H7 (cell line): ENCODE data around the gene POLD2. TPM values are rescaled to one million over a fixed set of nuclear protein-coding genes. Genes with fewer than 3 reads are reported as not detected.

Experiments used
- DNase-seq: peaks from one replicate; pipeline ENCODE4 v3.0.0; 2012
- H3K27me3 ChIP-seq: 2 replicates; pipeline ENCODE4 v1.6.0; 2011; ENCODE audit warnings: mild to moderate bottlenecking, low read length; ENCODE audit not compliant: control insufficient read depth, insufficient read depth
- H3K36me3 ChIP-seq: replicated peaks from 2 replicates; pipeline ENCODE4 v1.5.1; 2011; ENCODE audit warnings: low read length; ENCODE audit not compliant: control insufficient read depth, insufficient read depth
- H3K4me3 ChIP-seq: 2 replicates; pipeline ENCODE4 v1.5.1; 2011; ENCODE audit warnings: low read depth, mild to moderate bottlenecking, control low read depth, low read length, moderate library complexity; ENCODE audit not compliant: insufficient read depth
- total RNA-seq: library from RNA; depleted of rRNA; stranded (reverse); fragments of >200 nt; shearing (Covaris generic); gene quantifications from 2 replicates; pipeline ENCODE4 v1.2.3, GENCODE V29; 2014

Gene POLD2
- total RNA-seq, 1 experiment from 2014 or later = 134 TPM

DNA sequence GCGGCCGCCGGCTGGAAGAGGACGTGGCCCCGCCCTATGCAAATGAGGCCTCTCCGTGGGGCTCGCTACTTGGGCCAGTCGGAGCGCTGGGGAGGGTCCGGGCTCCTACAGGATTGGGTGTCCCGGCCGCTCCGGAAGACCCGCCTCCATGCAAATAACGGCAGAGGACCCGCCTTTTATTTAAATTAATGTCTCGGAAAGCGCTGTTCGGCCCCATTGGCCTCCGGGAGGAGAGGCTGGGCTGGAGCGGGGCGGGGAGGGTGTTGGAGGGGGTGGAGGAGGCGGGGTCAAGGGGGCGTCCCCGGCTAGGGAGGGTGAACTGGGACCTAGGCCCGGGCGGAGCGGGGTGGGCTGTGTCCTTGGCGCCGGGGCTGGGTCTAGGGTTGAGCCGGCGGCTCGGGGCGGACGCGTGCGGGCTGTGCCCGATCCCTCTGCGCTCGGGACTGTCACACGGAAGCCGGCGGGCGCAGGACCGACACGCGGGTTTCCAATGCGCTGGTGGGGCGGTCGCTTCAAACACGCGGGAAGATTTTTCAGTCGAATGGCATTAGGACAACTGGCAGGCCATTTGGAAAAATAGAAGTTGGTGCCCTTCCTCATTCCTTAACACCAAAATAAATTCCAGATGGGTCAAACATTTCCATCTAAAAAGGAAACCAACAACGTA, 40.7 kb downstream of the POLD2 start:
- H3K27me3 ChIP-seq = peaks cover 2% of the 10 kb centered on the region; the same call in 1 of the 2 replicates
- peak overlapping the region; percentile 74 for H3K4me3 ChIP-seq
- H3K36me3 ChIP-seq = peaks cover 2% of the 10 kb centered on the region
- peak; percentile 100 for DNase-seq

DNA sequence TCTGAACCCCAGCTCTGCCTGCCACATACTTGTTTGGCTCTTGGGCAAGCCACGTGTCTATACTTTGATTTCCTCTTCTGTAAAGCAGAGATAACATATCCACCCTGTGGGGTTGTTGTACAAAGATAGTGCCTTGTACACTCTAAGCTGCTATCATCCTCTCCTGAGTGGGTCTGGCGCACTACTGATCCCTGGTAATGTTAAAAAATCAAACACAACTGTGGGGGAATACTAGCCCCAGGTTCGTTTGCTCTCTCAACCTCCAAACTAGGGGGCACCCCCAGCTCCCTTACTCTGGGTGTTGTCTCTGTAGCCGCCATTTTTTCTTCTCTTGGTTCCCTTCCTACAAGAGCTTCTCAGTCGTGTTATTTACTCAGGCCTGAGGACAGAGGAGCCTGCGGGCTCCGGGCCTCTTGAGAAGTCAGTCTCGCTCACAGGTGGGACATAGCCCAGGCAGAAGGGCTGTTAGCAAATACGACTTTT, 42.0 kb downstream of the POLD2 start:
- no peak for DNase-seq
- peaks cover 2% of the 10 kb centered on the region for H3K36me3 ChIP-seq

DNA sequence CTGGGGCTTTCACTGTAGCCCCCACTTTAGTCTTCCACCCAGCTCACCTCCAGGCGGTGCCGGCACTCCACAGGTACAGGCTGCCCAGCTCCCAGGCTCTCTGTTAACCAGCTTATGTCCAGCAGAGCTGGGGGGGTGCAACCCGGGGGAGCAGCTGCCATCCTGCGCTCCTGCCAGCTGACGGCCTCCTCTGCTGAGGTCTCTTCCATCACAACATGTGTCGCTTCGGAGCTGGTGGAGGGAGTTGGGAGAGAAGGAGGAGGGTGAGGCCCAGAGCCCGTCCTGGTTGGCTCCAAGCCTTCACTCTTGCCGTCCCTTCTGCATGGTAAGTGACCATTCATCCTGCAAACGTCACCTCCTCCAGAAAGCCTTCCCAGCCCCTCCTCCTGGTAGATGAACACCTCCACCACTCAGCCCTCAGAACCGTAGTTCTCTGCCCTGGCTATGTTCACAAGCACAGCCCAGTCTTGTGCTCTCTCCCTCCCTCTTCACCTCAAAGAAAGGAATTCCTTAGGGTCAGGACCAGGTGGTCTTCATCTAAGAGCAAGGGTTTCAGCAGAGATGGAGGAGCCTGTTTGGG, 42.6 kb downstream of the POLD2 start:
- no peak for DNase-seq
- Histone ChIP-seq H3K4me3 (no peak overlapping the region), H3K27me3 (peaks cover 2% of the 10 kb centered on the region; the same call in 1 of the 2 replicates), H3K36me3 (peaks cover 5% of the 10 kb centered on the region)

More for the DNA sequence above, 42.0 kb downstream of the POLD2 start:
- Histone ChIP-seq H3K4me3 (no peak overlapping the region), H3K27me3 (peaks cover 2% of the 10 kb centered on the region; the same call in 1 of the 2 replicates)

DNA sequence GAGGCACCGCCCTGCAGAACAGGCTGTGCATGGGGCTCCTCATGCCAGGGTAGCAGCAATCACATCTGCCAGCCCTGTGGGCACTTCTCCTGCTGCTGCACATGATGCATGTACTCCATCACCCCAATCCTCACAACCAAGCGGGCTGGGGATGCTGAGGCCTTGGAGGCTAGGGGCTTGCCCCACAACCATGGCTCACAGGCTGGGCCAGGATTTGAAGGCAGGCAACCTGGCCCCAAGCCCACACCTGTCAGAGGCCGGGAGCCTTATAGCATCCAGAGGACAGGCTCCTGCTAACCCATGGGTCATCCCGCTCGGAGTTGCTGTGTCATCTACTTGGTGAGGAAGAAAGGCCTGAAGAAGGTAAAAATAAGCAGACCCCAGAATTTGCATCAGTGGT, 43.2 kb downstream of the POLD2 start:
- Histone ChIP-seq H3K4me3 (no peak overlapping the region), H3K27me3 (peaks cover 2% of the 10 kb centered on the region; the same call in 1 of the 2 replicates), H3K36me3 (peaks cover 7% of the 10 kb centered on the region)
- DNase-seq = no peak

DNA sequence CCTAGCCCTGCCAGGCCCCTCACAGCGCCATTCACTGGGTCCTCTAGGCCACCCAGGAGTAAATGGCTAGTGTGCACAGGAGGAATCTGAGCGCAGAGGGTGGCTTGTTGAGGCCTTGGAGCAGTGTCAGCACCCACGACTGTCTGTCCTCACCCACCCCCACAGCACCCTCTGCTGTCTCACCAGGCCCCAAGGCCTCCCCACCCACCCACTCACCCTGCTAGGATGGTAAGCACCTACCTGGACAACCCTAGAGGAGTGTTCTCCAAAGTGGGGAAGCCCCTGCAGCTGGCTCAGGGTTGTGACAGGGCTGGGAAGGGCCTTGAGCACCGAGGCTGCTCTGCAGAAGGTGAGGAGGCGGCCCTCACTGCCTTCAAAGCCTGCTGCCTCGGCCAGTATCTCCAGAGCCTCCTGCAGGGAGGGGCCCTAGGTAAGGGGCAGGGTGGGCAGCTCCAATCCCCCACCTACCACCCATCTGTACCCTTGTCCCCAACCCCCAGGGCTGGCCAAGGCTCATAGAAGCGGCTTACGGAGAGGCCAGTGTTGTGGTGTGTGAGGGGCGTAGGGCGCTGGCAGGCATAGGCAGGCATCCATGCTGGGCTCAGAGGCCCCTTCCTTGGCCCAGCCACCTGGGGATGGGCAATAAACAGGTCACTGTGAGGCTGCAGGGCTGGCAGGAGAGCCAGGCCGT, 43.9 kb downstream of the POLD2 start:
- no peak for DNase-seq
- Histone ChIP-seq H3K36me3 (peaks cover 7% of the 10 kb centered on the region), H3K27me3 (peaks cover 2% of the 10 kb centered on the region; the same call in 1 of the 2 replicates), H3K4me3 (no peak overlapping the region)

DNA sequence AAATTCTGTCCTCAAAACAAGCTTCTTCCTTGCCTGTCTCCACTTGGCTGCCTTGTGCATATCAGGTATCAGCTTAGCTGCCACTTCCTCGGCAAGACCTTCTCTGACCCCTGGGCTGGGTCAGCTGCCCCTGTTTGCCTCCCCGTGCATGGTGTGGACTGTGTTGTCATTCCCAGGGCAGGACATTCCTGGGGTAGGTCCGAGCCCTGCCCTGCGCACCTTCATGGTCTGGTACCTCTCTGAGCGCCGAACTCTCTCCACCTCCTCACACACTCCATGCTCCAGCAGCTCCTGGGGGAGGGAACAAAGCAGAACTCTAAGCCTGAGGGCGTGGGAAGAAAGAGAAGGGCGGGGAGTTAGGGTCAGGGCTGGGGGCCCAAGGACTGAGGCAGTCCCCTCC, 44.8 kb downstream of the POLD2 start:
- Histone ChIP-seq H3K36me3 (peaks cover 7% of the 10 kb centered on the region), H3K4me3 (no peak overlapping the region), H3K27me3 (no peaks in the 10 kb centered on the region)
- no peak for DNase-seq

DNA sequence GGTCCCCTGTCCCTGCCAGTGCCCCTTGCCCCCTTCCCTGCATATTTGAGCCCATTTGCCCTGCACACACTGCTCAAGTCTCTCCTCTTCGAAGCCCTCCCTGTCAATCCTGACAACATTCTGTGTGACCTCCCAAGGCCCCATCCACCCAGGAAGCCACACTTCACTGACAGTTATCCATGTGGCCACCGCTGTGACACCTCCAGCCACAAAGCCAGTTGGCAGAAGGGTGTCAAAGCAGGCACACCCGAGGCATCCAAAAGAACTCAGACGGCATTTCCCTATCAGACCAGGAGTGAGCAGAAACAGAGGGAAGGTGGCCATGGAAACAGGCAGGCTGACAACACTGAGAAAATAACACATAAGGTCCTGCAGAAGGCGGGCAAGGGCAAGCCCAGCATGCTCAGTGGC, 45.7 kb downstream of the POLD2 start:
- Histone ChIP-seq H3K36me3 (peaks cover 8% of the 10 kb centered on the region), H3K4me3 (no peak overlapping the region), H3K27me3 (no peaks in the 10 kb centered on the region)
- DNase-seq = no peak

DNA sequence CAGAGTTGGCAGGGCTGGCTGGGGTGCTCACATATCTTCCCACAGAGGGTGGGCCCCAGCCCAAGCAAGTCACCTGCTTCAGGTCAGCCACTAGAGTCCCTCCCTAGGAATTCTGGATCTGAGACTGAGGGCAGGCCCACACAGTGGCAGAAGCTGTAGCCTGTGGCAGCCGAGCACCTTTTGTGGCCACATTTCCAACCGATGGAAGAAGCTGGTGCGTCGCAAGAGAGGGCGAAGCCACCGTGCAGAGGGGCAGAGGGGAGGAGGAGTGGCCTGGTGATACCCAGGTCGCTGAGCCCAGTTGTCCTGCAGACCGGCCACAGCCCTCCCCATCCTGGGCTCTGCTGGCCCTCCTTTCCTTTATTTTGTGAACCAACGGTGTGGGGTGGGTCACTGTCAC, 46.3 kb downstream of the POLD2 start:
- DNase-seq = no peak
- no peaks in the 10 kb centered on the region for H3K27me3 ChIP-seq
- H3K4me3 ChIP-seq = no peak overlapping the region
- H3K36me3 ChIP-seq = peaks cover 8% of the 10 kb centered on the region

DNA sequence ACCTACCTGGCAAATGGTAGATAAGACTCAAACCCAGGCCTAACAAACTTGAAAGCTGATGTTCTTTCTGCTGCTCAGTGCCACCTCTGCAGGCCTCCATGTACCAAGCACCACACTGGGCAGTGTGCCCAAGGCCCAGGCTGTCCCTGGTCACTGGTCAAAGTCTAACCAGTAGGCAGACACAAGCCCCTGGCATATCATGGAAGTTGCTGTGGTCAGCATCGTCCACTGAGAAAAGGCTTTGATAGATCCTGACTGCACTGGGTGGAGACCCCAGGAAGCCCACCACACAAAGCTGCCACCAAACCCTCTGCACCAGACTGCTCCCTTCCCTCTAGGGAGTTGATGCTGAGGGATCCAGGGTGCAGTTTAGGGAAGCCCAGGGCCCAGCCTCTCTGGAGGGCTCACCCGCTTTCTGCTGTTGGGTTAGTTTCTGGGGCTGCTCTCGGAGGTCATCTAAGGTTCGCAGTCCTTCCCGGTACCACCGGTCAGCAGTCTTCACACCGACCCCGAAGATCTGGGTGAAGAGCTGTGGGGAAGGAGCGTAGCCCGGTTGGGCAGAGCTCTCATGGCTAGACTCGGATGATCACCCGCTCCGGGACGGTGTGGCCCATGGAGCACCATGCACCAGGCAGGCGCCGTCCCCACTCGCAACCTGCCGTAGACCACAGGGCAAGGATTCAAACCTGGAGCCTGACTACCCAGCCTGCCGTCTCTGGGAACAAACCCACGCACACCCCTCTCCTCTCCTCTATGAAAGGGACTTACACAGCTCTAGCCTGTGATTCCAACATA, 47.0 kb downstream of the POLD2 start:
- Histone ChIP-seq H3K4me3 (no peak overlapping the region), H3K36me3 (peaks cover 8% of the 10 kb centered on the region), H3K27me3 (no peaks in the 10 kb centered on the region)
- no peak for DNase-seq

DNA sequence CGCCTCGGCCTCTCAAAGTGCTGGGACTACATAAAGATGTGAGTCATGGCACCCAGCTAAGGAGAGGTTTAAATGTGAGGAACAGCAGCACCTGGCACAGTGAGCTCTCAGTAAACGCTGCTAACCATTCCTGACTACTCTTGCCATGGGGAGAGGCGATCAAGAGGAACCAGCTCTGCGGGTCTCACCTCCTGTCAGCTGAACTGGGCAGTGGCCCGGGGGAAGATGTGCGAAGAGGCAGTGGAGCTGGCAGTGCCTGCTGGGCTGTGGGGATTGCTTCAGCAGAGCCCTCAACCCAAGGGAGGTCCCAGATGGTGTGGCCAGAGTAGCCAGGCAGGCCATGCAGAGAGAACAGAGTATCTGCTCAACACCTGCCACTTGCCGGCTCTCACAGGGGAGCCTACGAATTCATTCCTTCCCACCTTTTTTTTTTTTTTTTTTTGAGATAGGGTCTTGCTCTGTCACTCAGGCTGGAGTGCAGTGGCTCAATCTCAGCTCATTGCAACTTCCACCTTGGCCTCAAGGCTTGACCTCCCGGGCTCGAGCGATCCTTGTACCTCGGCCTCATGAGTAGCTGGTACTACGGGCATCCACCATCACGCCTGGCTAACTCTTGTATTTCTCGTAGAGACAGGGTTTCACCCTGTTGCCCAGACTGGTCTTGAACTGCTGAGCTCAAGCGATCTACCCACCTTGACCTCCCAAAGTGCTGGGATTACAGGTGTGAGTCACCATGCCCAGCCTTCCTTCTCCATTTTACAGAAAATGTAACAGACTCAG, 47.9 kb downstream of the POLD2 start:
- DNase-seq = peak; percentile 19
- no peak overlapping the region for H3K4me3 ChIP-seq
- no peaks in the 10 kb centered on the region for H3K27me3 ChIP-seq
- peaks cover 8% of the 10 kb centered on the region for H3K36me3 ChIP-seq

DNA sequence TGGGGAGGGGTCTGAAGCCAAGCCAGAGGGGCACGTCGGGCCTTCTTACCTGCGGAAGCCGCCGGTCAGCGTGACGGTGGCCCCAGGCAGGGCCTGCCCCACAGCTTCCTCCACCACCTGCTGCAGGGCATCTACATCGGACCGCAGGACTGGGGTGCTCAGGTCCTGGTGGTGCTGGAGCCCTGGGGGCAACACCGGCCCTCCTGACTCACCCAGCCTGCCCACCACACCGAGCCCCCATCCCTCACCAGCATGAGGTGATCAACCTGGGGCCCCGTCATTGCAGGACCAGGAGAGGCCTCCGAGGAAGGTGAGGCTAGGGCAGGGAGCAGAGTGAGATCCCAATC, 49.0 kb downstream of the POLD2 start:
- H3K36me3 ChIP-seq = peaks cover 6% of the 10 kb centered on the region
- H3K4me3 ChIP-seq = no peak overlapping the region
- no peaks in the 10 kb centered on the region for H3K27me3 ChIP-seq
- DNase-seq = no peak

DNA sequence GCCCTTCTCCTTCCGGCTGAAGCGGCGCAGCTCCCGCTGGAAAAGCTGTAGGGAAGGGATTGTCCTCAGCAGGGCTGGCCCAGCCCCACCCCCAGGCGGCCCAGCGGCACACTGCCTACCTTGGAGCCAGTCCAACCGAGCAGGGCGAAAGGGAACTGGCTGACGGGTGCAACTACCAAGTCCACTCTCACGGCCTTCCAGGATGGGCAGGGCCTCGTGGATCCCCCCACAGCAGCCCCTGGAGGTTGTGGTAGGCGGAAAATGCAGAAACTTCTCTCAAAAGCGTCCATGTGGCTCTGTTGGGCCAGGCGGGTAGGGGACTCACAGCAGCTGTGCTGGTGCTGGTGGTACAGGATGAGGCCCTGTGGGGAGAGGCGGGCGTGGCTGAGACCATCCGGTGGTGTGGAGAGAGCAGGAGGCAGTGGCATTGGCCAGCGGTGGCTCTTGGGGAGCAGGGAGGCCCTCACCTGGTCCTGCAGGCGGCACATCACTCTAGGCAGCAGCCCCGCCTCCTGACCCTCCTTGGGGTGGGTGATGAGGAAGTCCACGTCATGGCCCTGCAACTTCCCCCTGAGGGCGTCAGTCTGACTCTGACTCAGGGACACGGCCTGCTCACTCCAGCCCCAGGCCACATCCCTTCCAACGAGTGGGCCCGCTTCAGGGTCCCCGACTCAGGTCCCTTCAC, 49.5 kb downstream of the POLD2 start:
- DNase-seq = peak; percentile 66
- Histone ChIP-seq H3K27me3 (no peaks in the 10 kb centered on the region), H3K4me3 (no peak overlapping the region), H3K36me3 (peaks cover 6% of the 10 kb centered on the region)

DNA sequence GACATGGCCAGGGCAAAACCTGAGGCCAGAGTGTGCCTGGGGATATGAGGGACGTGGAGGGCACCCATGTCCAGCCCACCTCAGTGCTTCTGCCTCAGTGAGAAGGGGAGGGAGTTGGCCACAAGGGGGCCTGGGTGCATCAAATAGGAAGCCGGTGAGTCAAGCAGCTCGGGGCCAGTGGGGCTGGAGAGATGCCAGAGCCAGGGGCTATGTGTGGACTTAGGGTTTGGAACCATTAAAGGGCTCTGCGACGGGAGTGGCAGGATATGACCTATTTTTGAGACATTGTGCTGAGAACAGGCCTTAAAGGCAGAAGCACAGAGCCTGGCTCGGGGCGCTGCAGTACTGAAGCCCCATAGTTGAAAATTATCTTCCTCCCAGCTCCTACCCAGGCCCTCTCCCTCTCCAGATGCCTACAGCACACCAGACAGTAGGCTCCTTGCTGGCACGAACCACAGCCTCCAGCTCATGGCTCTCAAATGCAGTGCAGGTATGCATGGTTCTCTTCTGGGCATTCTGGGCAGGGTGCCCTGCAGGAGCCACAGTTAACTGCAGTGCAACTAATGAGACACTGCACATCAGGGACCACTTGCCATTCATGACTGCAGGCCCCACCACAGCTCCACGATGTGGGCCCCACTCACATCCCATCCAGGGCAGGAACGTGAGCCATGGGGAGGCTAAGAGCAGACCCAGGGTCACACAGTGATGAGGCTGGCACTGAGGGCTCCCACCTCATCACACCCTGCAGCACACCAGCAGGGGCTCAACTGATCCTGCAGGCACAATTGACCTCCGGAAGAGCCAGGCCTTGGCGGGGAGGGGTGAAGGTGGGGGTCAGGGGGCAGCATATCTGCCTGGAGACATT, 50.8 kb downstream of the POLD2 start:
- Histone ChIP-seq H3K36me3 (peaks cover 6% of the 10 kb centered on the region), H3K4me3 (no peak overlapping the region), H3K27me3 (peaks cover 6% of the 10 kb centered on the region)
- DNase-seq = peak; percentile 91
